ENCODE data around the gene BABAM2.

Gene BABAM2

GRCh38 chr2:27914041-27914804 lies 23.7 kb downstream of the BABAM2 start:
- DNase-seq: no peak

GRCh38 chr2:27914805-27915175 lies 24.3 kb downstream of the BABAM2 start:
- DNase-seq: no peak

- no peak for DNase-seq
Observed at GRCh38 chr2:27915191-27915590, 24.7 kb downstream of the BABAM2 start.

- DNase-seq: no peak
Observed at GRCh38 chr2:27915874-27916273, 25.3 kb downstream of the BABAM2 start.

GRCh38 chr2:27916293-27916995 lies 25.9 kb downstream of the BABAM2 start:
- no peak for DNase-seq

GRCh38 chr2:27920148-27920885 lies 29.8 kb downstream of the BABAM2 start:
- DNase-seq: no peak

- DNase-seq: no peak
Observed at GRCh38 chr2:27921424-27921823, 30.9 kb downstream of the BABAM2 start.

- DNase-seq: no peak
Observed at GRCh38 chr2:27921880-27922547, 31.5 kb downstream of the BABAM2 start.

GRCh38 chr2:27922842-27923241 lies 32.3 kb downstream of the BABAM2 start:
- DNase-seq: no peak

- no peak for DNase-seq
Observed at GRCh38 chr2:27925766-27926472, 35.4 kb downstream of the BABAM2 start.

- DNase-seq: no peak
Observed at GRCh38 chr2:27929916-27930486, 39.5 kb downstream of the BABAM2 start.

GRCh38 chr2:27931361-27931950 lies 40.9 kb downstream of the BABAM2 start:
- no peak for DNase-seq

- DNase-seq: no peak
Observed at GRCh38 chr2:27932396-27932795, 41.9 kb downstream of the BABAM2 start.

GRCh38 chr2:27935026-27935425 lies 44.5 kb downstream of the BABAM2 start:
- no peak for DNase-seq

- DNase-seq: no peak
Observed at GRCh38 chr2:27940090-27940671, 49.7 kb downstream of the BABAM2 start.

- DNase-seq: no peak
Observed at GRCh38 chr2:27940982-27941381, 50.5 kb downstream of the BABAM2 start.

- DNase-seq: no peak
Observed at GRCh38 chr2:27942612-27943547, 52.4 kb downstream of the BABAM2 start.

GRCh38 chr2:27946530-27947060 lies 56.1 kb downstream of the BABAM2 start:
- DNase-seq: no peak

- DNase-seq: no peak
Observed at GRCh38 chr2:27952070-27952469, 61.5 kb downstream of the BABAM2 start.

GRCh38 chr2:27953077-27953476 lies 62.5 kb downstream of the BABAM2 start:
- no peak for DNase-seq
